ENCODE measurements around the gene KIAA1671. TPM values are rescaled to one million over a fixed set of nuclear protein-coding genes. Genes with fewer than 3 reads are reported as not detected.

KIAA1671 gene
- total RNA-seq, 4 donors from 2014 or later = 83.1 to 162 (median 105) TPM

DNA sequence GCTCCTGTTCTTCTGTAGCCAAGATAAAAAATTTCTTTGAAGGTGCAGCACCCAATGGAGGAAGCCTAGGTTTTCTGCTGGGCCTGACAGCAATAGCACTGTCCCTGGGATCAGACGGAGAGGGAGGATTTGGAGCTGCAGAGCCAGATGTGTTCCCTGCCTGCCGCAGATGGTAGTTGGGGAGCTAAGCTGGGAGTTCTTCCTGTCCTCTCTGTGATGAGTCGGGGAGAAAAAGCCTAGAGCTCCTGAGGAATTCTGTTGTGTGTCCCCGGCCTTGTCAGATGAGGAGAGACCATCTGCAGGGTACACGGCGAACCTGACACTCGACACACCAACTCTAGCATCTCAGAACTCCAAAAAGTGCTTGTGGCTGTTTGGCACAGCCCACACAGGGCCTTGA is 143.4 kb downstream of the KIAA1671 start:
- 90% methylated on average over 7 of the region's 7 CpGs; no CpG with 5 or more reads in 1 of the 2 donors for WGBS, 2 donors (ENCODE audit: low coverage in 1 of 2)
- in situ Hi-C loops (cut with MboI; ENCODE audit: low pct_ligation_motif_present in 1 of 4, low pct_unique_long_range_greater_than_20kb in 1 of 4, low sequenced_read_pairs in 3 of 4) = no loop called here

GRCh38 chr22:25096638-25097405 is 144.3 kb downstream of the KIAA1671 start:
- H3K27ac ChIP-seq = no peak overlapping the region
- WGBS, 2 donors (ENCODE audit: low coverage in 1 of 2) = 78 to 83% methylated on average over 12 to 17 of the region's 17 CpGs
- no peak for DNase-seq
- intact Hi-C loops (cut with DNase I; ENCODE audit: low total_unique reads) = no loop called here
- no peaks in the 10 kb centered on the region for H3K4me1 ChIP-seq
- no peak overlapping the region for H3K4me3 ChIP-seq
- no peaks in the 10 kb centered on the region for H3K9me3 ChIP-seq
- no peaks in the 10 kb centered on the region for H3K36me3 ChIP-seq
- TF ChIP-seq POLR2AphosphoS5 (IDR thresholded peaks at IDR 0.05) (no peak), EP300 (IDR thresholded peaks at IDR 0.05; ENCODE audit: low read depth) (no peak), POLR2A (IDR thresholded peaks at IDR 0.05) (no peak)
- TF ChIP-seq, protein P1, sequence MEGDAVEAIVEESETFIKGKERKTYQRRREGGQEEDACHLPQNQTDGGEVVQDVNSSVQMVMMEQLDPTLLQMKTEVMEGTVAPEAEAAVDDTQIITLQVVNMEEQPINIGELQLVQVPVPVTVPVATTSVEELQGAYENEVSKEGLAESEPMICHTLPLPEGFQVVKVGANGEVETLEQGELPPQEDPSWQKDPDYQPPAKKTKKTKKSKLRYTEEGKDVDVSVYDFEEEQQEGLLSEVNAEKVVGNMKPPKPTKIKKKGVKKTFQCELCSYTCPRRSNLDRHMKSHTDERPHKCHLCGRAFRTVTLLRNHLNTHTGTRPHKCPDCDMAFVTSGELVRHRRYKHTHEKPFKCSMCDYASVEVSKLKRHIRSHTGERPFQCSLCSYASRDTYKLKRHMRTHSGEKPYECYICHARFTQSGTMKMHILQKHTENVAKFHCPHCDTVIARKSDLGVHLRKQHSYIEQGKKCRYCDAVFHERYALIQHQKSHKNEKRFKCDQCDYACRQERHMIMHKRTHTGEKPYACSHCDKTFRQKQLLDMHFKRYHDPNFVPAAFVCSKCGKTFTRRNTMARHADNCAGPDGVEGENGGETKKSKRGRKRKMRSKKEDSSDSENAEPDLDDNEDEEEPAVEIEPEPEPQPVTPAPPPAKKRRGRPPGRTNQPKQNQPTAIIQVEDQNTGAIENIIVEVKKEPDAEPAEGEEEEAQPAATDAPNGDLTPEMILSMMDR (IDR thresholded peaks at IDR 0.05) = no peak
- in situ Hi-C loops (cut with MboI; ENCODE audit: low pct_ligation_motif_present in 1 of 4, low pct_unique_long_range_greater_than_20kb in 1 of 4, low sequenced_read_pairs in 3 of 4) = no loop called here
- H3K27me3 ChIP-seq = no peaks in the 10 kb centered on the region

More for the DNA sequence above, 143.4 kb downstream of the KIAA1671 start:
- no peaks in the 10 kb centered on the region for H3K9me3 ChIP-seq
- H3K27ac ChIP-seq = no peak overlapping the region
- H3K36me3 ChIP-seq = no peaks in the 10 kb centered on the region
- TF ChIP-seq POLR2A (IDR thresholded peaks at IDR 0.05) = no peak
- TF ChIP-seq POLR2AphosphoS5 (IDR thresholded peaks at IDR 0.05) = no peak
- TF ChIP-seq, protein P1 (IDR thresholded peaks at IDR 0.05) = no peak
- TF ChIP-seq EP300 (IDR thresholded peaks at IDR 0.05; ENCODE audit: low read depth) = no peak
- no peak for DNase-seq
- H3K27me3 ChIP-seq = no peaks in the 10 kb centered on the region
- intact Hi-C loops (cut with DNase I; ENCODE audit: low total_unique reads) = no loop called here
- H3K4me1 ChIP-seq = no peaks in the 10 kb centered on the region
- no peak overlapping the region for H3K4me3 ChIP-seq

- Histone ChIP-seq H3K27ac (no peak overlapping the region), H3K9me3 (no peaks in the 10 kb centered on the region), H3K4me3 (no peak overlapping the region), H3K36me3 (no peaks in the 10 kb centered on the region), H3K27me3 (no peaks in the 10 kb centered on the region), H3K4me1 (no peaks in the 10 kb centered on the region)
- WGBS, 2 donors (ENCODE audit: low coverage in 1 of 2) = 83 to 90% methylated on average over 2 to 9 of the region's 9 CpGs
- in situ Hi-C loops (cut with MboI; ENCODE audit: low pct_ligation_motif_present in 1 of 4, low pct_unique_long_range_greater_than_20kb in 1 of 4, low sequenced_read_pairs in 3 of 4) (no loop called here), intact Hi-C loops (cut with DNase I; ENCODE audit: low total_unique reads) (no loop called here)
- TF ChIP-seq, protein P1 (IDR thresholded peaks at IDR 0.05) = no peak
- TF ChIP-seq POLR2A (IDR thresholded peaks at IDR 0.05) (no peak), EP300 (IDR thresholded peaks at IDR 0.05; ENCODE audit: low read depth) (no peak), POLR2AphosphoS5 (IDR thresholded peaks at IDR 0.05) (no peak)
- no peak for DNase-seq
These were observed 146.0 kb downstream of the KIAA1671 start for GRCh38 chr22:25098445-25099081.

GRCh38 chr22:25099202-25099601 is 146.7 kb downstream of the KIAA1671 start:
- TF ChIP-seq, protein P1 (IDR thresholded peaks at IDR 0.05) = no peak
- TF ChIP-seq POLR2AphosphoS5 (IDR thresholded peaks at IDR 0.05) (no peak), EP300 (IDR thresholded peaks at IDR 0.05; ENCODE audit: low read depth) (no peak), POLR2A (IDR thresholded peaks at IDR 0.05) (no peak)
- H3K27me3 ChIP-seq = no peaks in the 10 kb centered on the region
- H3K9me3 ChIP-seq = no peaks in the 10 kb centered on the region
- no peak for DNase-seq
- no peak overlapping the region for H3K27ac ChIP-seq
- H3K36me3 ChIP-seq = no peaks in the 10 kb centered on the region
- H3K4me3 ChIP-seq = no peak overlapping the region
- in situ Hi-C loops (cut with MboI; ENCODE audit: low pct_ligation_motif_present in 1 of 4, low pct_unique_long_range_greater_than_20kb in 1 of 4, low sequenced_read_pairs in 3 of 4) = no loop called here
- 80% methylated on average over 4 of the region's 4 CpGs; no CpG with 5 or more reads in 1 of the 2 donors for WGBS, 2 donors (ENCODE audit: low coverage in 1 of 2)
- H3K4me1 ChIP-seq = no peaks in the 10 kb centered on the region
- intact Hi-C loops (cut with DNase I; ENCODE audit: low total_unique reads) = no loop called here

Measured in transverse colon (tissue), 4 donors.